GM11168 (cell line): ENCODE data around the gene DYDC2.

Experiments used
- in situ Hi-C: fragments of 300-500 bp; cut with MboI; formaldehyde crosslinking; loops from one replicate; pipeline ENCODE4 v1.12.0; 2022; ENCODE audit warnings: low sequenced_read_pairs; ENCODE audit not compliant: unreplicated experiment

Gene DYDC2

DNA sequence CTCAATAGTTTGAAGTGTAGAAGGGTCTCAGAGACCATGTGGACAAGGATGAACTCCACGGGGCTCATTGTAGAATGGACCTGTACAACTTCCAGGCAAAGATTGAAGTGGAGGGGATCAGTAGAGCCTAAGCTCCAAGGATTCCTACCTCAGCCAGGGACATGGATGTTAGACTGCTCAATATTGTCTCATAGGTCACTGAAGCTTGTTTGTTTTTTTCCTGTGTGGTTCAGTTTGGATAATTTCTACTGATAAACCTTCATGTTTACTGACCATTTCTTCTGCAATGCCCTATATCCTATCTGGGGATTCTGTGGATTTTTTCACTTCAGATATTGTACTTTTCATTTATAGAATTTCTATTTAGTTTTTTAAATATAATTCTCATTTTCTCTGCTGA lies 8.9 kb downstream of the DYDC2 start:
- in situ Hi-C loops = no loop called here

GRCh38 chr10:80371467-80371866 lies 14.9 kb downstream of the DYDC2 start:
- in situ Hi-C loops = no loop called here

DNA sequence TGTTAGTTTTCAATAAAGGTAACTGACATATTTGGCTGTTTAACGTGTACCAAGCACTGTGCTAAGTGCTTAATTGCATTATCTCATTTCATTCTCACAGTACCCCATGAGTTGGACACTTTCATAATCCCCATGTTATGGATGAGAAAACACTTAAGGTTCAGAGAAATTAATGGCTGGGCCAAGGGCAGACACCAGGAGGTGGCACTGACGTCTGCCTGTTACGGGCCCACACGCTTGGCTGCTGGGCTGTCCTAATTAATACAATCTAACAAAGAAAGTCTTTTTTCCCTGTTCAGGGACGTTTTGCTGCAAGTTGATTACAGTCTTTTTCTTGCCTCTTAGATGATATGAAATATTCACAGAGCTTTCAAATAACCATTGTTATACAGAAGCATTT lies 16.1 kb downstream of the DYDC2 start:
- in situ Hi-C loops = no loop called here

DNA sequence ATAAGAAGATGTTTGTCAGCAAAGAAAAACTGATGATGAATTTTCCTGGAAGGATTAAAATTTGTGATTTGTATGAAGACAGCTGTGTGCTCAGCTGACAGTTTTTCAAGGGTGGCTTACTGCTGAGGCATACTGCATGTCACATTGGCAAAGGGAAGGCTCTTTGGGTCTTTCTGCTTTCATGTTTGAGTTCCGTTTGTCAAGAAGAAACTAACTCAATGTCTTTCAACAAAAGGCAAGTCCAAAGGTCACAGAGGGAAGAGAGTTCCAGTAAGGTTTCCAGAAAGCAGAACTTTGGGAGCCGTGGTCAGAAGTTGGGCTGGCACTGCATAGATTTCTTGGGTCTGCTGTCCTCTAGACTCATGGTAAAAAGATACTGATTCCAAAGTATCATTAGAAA lies 16.9 kb downstream of the DYDC2 start:
- in situ Hi-C loops = no loop called here

GRCh38 chr10:80379701-80380100 lies 23.1 kb downstream of the DYDC2 start:
- in situ Hi-C loops = no loop called here

DNA sequence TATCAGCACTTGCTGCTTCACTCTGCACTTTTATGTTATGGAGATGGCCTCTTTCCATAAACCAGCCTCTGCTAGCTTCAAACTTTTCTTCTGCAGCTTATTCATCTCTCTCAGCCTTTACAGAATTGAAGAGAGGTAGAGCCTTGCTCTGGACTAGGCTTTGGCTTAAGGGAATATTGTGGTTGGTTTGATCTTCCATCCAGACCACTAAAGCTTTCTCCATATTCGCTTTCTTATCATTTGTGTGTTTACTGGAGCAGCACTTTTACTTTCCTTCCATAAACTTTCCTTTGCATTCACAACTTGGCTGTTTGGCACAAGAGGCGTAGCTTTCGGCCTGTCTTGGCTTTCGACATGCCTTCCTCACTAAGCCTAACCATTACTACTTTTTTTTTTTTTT lies 23.6 kb downstream of the DYDC2 start:
- in situ Hi-C loops = no loop called here

DNA sequence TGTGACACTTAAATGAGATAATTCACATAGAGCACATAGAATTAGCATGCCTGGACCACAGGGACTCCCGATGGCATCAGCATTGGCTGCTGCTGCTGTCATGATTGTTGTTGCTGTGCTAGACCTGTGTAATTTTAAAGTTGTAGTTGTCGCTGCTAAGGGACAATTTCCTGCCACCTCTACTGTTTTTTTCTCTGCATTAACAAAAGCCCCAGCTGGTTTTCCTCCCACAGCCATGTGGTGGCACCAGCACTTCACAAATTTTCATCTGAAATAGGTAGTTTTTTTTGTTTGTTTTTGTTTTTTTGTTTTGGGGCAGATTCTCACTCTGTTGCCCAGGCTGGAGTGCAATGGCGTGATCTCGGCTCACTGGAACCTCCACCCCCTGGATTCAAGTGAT lies 26.4 kb downstream of the DYDC2 start:
- in situ Hi-C loops = no loop called here

DNA sequence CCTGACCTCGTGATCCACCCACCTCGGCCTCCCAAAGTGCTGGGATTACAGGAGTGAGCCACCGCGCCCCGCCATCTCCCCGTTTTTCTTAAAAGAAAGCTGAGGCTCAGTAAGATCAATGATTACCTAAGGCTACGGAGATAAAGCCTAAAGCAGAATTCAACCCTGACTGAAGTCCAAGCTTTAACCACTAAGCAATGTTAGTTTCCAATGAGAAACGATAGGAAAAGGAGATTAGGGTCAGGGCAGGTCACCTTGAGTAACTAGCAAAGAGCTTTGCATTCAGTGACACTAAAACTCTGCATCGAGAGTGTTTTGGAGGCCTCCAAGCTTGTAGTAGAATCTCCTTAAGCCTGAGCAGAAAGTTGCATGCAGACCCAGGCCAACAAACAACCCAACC lies 34.2 kb downstream of the DYDC2 start:
- in situ Hi-C loops = loop anchor here (5.0 kb wide), 1 partner anchor 117 kb away; no protein-coding TSS in a partner anchor

GRCh38 chr10:80392250-80392649 lies 35.7 kb downstream of the DYDC2 start:
- in situ Hi-C loops = loop anchor here (5.0 kb wide), 1 partner anchor 115 kb away; no protein-coding TSS in a partner anchor

GRCh38 chr10:80394358-80394916 lies 37.9 kb downstream of the DYDC2 start:
- in situ Hi-C loops = loop anchor here (5.0 kb wide), 1 partner anchor 113 kb away; no protein-coding TSS in a partner anchor

DNA sequence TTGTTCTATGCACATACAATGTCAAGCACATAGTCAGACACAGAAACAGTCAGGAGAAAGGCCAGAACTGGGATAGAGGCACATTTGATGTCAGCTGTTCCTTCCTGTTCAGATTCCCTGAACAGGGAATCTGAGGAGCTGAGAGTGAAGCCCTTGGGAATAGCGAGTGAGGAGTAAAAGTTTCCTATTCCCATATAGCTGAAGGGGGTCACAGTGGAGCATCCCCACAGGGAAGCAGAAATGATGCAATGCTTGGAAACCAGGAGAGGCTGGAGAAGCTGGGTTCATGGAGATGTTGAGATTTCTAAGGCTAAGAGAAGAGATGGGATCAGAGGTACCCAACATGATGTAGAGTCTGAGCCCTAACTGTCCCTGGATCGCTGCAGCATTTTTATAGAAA lies 40.4 kb downstream of the DYDC2 start:
- in situ Hi-C loops = no loop called here

DNA sequence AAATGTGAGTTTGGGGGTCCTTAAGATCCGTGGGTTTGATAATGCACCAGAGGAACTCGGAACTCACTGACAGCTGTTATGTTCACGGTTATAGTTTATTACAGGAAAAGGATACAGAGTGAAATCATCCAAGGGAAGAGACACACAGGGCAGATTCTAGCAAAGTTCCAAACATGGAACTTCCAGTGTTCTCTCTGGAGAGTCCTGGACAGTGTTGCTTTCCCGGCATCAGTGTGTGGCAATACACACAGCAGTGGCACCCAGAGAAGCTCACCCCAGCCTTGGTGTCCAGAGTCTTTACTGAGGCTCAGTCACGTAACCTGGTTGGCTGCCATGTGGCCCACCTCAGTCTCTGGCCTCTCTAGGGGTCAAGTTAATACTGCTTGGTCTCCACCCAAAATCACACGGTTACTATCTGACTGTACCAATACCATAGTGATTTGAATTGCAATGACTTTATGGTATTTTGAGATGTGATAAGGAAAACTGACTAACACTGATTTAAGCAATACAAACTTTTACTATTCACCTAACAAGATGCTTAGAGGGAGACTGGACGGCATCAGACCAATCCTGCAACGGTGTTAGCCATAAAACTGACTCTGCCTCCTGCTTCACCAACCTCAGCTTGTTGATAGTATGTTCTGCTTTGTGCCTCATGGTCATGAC lies 43.7 kb downstream of the DYDC2 start:
- in situ Hi-C loops = no loop called here

- in situ Hi-C loops = no loop called here
Measured at GRCh38 chr10:80405035-80405434, 48.5 kb downstream of the DYDC2 start.

DNA sequence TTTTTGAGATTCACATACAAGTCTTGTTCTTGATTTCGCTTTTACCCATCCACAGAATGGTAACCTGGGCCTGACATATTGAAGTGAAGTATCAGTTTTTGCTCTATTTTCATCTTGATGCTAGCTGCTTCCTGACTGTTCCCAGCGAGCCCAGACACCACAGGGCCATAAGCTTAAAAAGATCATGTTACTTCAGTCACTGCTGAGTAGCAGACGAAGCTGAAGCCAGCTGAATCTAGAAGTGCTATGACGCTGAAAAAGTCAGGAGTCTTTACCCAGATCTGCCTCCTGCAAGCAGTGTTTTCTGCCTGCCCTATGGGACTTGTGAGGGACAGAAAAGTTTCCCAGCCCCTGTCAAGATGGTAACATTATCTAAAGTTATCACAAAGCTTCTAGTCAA lies 49.0 kb downstream of the DYDC2 start:
- in situ Hi-C loops = no loop called here

GRCh38 chr10:80406204-80406603 lies 49.6 kb downstream of the DYDC2 start:
- in situ Hi-C loops = no loop called here

GRCh38 chr10:80407812-80408241 lies 51.2 kb downstream of the DYDC2 start:
- in situ Hi-C loops = no loop called here

GRCh38 chr10:80408242-80409101 lies 51.9 kb downstream of the DYDC2 start, which contains the start of gene PRXL2A:
PRXL2A (plus strand) TSS chr10:80408551; CDS start chr10:80420468, 11,917 bp downstream.
- in situ Hi-C loops = no loop called here

DNA sequence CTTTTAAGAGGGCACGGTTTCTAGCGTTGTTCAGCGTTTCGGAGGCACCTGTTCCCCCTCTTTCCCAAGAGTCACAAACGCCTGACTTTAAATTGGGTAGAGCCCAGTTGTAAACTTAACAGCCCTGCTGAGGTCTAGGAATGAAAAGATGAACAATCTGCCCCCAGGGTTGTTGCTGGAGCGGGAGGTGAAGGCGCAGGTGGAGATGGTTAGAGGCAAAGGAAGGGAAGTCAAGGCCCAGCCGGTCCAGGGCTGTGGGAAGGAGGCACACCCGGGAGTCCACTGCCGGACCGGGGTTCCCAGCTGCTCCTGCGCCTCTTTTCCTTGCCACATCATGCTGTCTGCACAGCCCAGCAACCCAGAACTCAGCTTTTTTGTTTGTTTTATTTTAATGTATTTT lies 52.5 kb downstream of the DYDC2 start:
- in situ Hi-C loops = no loop called here

- in situ Hi-C loops = no loop called here
Measured at GRCh38 chr10:80410122-80410521, 53.5 kb downstream of the DYDC2 start.

DNA sequence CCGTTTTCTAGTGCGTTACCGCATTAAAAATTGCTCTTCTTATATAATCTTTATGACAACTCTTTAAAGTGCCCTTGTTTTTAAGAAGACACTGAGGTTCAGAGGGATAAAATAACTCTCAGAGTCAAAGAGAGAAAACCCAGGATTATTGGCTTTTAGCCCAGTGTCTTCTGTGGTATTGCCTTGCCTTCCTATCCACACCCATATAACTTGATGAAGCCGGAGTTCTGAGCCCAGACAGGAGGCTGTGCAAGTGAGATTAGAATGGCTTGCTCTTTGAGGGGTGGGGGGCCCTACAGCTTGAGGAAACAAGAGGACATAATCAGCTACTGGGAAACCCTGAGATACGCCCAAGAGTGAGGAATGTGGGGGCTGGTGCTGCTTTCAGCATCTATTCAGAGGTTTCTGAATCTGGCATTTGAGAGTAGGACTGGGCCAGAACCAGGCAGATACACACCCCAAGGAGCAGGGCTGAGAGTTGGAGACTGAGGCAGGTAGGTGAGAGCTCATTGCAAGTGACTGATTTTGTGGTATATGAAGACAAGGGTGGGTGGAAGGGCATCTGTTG lies 54.1 kb downstream of the DYDC2 start:
- in situ Hi-C loops = no loop called here

- in situ Hi-C loops = no loop called here
Measured at GRCh38 chr10:80411267-80411668, 54.7 kb downstream of the DYDC2 start.
